Measurements from ENCODE around the gene KRT7. TPM values are rescaled to one million over a fixed set of nuclear protein-coding genes. Genes with fewer than 3 reads are reported as not detected.

Gene KRT7
- total RNA-seq, 2 experiments from 2014 or later, result not detected

DNA sequence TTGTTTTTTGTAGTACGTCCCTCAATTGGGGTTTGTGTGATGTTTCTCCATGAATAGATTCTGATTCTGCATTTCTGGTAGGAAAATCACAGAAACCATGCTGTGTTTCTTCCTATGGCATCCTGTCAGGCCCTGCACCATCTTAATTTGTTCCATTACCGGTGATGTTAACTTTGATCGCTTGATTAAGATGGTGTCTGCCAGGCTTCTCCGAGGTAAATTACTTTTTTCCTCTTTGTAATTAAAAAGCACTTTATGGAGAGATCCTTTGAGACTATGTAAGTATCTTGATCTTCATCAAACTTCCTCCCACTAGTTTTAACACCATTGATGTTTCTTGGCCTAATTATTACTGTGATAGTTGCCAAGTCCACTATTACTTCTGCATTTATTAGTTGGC is 15.0 kb upstream of the KRT7 start:
- DNase-seq, result no peak
- Mint-ChIP-seq H3K4me3 (no peak overlapping the region), H3K27ac (no peak overlapping the region), H3K4me1 (ENCODE audit: low read depth) (no peaks in the 10 kb centered on the region), H3K9me3 (no peaks in the 10 kb centered on the region), H3K36me3 (ENCODE audit: low read depth) (no peaks in the 10 kb centered on the region), H3K27me3 (peaks cover 57% of the 10 kb centered on the region)
- ChIA-PET POLR2A (no interaction called here), CTCF (no interaction called here)
- Histone ChIP-seq H3K27ac (ENCODE audit: low read depth in 1 of 2, low read length in 2 of 2) (no peak overlapping the region), H3K4me1 (ENCODE audit: insufficient read depth, low read length) (no peaks in the 10 kb centered on the region), H3K9me3 (ENCODE audit: control insufficient read depth in 1 of 2, insufficient read depth in 1 of 2, low read length in 2 of 2) (no peaks in the 10 kb centered on the region), H3K36me3 (ENCODE audit: insufficient read depth, low read length) (no peaks in the 10 kb centered on the region), H3K27me3 (ENCODE audit: control insufficient read depth in 1 of 2, insufficient read depth in 2 of 2, low read length in 2 of 2) (peaks cover 9 to 26% of the 10 kb centered on the region in 2 experiments), H3K4me3 (ENCODE audit: low read length) (no peak overlapping the region)
- ATAC-seq (ENCODE audit: poor library complexity), result no peak
- TF ChIP-seq CTCF (IDR thresholded peaks at IDR 0.05), result no peak
- intact Hi-C loops (cut with DNase I, micrococcal nuclease), result no loop called here

DNA sequence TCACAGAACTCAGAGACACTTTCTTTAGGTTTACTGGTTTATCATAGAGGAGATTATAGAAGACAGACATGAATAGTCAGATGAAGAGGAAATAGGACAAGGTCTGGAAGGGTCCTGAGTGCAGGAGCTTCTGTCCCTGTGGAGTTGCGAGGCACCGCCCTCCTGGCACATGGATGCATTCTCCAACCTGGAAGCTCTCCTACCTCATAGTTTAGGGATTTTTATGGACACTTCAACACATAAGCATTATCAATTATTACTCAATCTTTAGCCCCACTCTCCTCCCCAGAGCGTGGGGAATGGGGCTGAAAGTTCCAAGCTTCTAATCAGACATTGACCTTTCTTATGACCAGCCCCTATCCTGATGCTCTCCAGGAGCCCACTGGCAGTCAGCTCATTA is 12.6 kb upstream of the KRT7 start:
- Mint-ChIP-seq H3K27ac (no peak overlapping the region), H3K4me1 (ENCODE audit: low read depth) (no peaks in the 10 kb centered on the region), H3K36me3 (ENCODE audit: low read depth) (no peaks in the 10 kb centered on the region), H3K27me3 (peaks cover 61% of the 10 kb centered on the region), H3K4me3 (no peak overlapping the region), H3K9me3 (no peaks in the 10 kb centered on the region)
- Histone ChIP-seq H3K27ac (ENCODE audit: low read depth in 1 of 2, low read length in 2 of 2) (no peak overlapping the region), H3K36me3 (ENCODE audit: insufficient read depth, low read length) (no peaks in the 10 kb centered on the region), H3K4me3 (ENCODE audit: low read length) (no peak overlapping the region), H3K4me1 (ENCODE audit: insufficient read depth, low read length) (no peaks in the 10 kb centered on the region), H3K27me3 (ENCODE audit: control insufficient read depth in 1 of 2, insufficient read depth in 2 of 2, low read length in 2 of 2) (peaks cover 12 to 30% of the 10 kb centered on the region in 2 experiments), H3K9me3 (ENCODE audit: control insufficient read depth in 1 of 2, insufficient read depth in 1 of 2, low read length in 2 of 2) (no peaks in the 10 kb centered on the region)
- TF ChIP-seq CTCF (IDR thresholded peaks at IDR 0.05), result no peak
- DNase-seq (no peak), ATAC-seq (ENCODE audit: poor library complexity) (no peak)
- POLR2A ChIA-PET, result no interaction called here
- intact Hi-C loops (cut with DNase I, micrococcal nuclease), result no loop called here
- CTCF ChIA-PET, result no interaction called here

- Histone ChIP-seq H3K27ac (ENCODE audit: low read depth in 1 of 2, low read length in 2 of 2) (no peak overlapping the region), H3K36me3 (ENCODE audit: insufficient read depth, low read length) (no peaks in the 10 kb centered on the region), H3K27me3 (ENCODE audit: control insufficient read depth in 1 of 2, insufficient read depth in 2 of 2, low read length in 2 of 2) (peaks cover 16 to 30% of the 10 kb centered on the region in 2 experiments), H3K4me1 (ENCODE audit: insufficient read depth, low read length) (no peaks in the 10 kb centered on the region), H3K9me3 (ENCODE audit: control insufficient read depth in 1 of 2, insufficient read depth in 1 of 2, low read length in 2 of 2) (no peaks in the 10 kb centered on the region), H3K4me3 (ENCODE audit: low read length) (no peak overlapping the region)
- Mint-ChIP-seq H3K4me1 (ENCODE audit: low read depth) (no peaks in the 10 kb centered on the region), H3K9me3 (no peaks in the 10 kb centered on the region), H3K36me3 (ENCODE audit: low read depth) (no peaks in the 10 kb centered on the region), H3K4me3 (no peak overlapping the region), H3K27ac (no peak overlapping the region), H3K27me3 (peaks cover 60% of the 10 kb centered on the region)
- POLR2A ChIA-PET, result no interaction called here
- no peak for ATAC-seq (ENCODE audit: poor library complexity)
- CTCF ChIA-PET, result interaction anchor here (1.1 kb wide), 1 partner anchor 58 kb away, joined by 3 read pairs; no protein-coding TSS in a partner anchor
- DNase-seq, result no peak
- no peak for TF ChIP-seq CTCF (IDR thresholded peaks at IDR 0.05)
- intact Hi-C loops (cut with DNase I, micrococcal nuclease), result no loop called here
These were observed 11.8 kb upstream of the KRT7 start for GRCh38 chr12:52221070-52221781.

Data from CD4-positive, alpha-beta T cell (primary cell).